DOHH2 (cell line): ENCODE results near the gene ALK.

Experiments used
- CTCF ChIP-seq: fragments of 200-600 bp; sonication (generic); IDR thresholded peaks from one replicate; pipeline ENCODE4 v1.5.1; 2014; ENCODE audit warnings: antibody characterized with exemption, mild to moderate bottlenecking, low read depth, low read length; ENCODE audit not compliant: poor library complexity, severe bottlenecking
- EZH2phosphoT487 ChIP-seq: fragments of 200-600 bp; sonication (generic); IDR thresholded peaks from 2 replicates; pipeline ENCODE4 v1.6.1; 2017; ENCODE audit warnings: borderline replicate concordance, mild to moderate bottlenecking, antibody characterized with exemption, low read length, moderate library complexity, mixed read lengths

GRCh38 chr2:29374823-29375222, 546.6 kb downstream of the ALK start:
- TF ChIP-seq CTCF = no peak
- TF ChIP-seq EZH2phosphoT487 = no peak
